HL-60/S4 treated with phorbol 12-myristate 13-acetate at 8.2 ng/mL for 4 days and 3 days (cell line): Measurements from ENCODE around the gene RRP15.

Experiments
- in situ Hi-C: fragments of 300-500 bp; cut with MboI; formaldehyde crosslinking; loops from 2 replicates; pipeline ENCODE4 v1.15.0; 2022; ENCODE audit warnings: low sequenced_read_pairs

RRP15 gene

DNA sequence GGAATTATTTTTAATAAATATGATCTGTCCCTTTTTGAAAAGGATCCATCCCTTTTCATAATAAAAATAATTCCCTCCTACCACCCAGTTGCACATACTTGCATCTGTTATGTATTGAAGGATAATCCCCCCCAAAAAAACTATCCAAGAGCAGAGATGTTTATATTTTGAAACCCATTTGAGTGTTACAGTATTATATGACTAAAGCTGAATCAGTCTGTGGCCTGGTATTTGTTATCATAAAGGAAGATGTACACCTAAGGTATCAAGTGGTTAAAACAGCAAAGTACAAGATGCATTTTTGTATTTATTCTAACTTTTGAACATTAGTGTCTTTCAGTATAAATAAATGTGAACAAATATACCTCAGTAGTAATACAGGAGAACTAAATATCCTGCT is 47.3 kb downstream of the RRP15 start:
- in situ Hi-C loops = loop anchor here (25.0 kb wide), 1 partner anchor 1055 kb away; no protein-coding TSS in a partner anchor

DNA sequence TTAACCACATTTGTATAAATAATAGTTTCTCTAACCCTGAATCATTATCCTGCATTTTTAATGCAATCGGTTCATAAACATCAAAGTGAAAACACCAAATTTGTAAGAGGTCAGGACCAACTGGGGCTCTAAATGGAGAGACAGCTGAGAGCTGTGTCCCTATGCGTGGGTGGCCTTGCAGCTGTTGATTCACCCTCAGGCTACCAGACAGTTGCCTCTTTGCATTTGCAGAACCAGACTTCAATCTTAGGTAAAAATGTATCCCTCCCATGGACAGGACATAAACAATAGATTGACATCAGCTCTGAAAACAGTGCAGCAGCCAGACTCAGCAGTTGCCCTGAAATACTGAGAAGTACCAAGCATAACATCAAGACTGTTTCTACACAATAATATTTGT is 51.2 kb downstream of the RRP15 start:
- in situ Hi-C loops = loop anchor here (25.0 kb wide), 1 partner anchor 1051 kb away; no protein-coding TSS in a partner anchor

GRCh38 chr1:218339267-218339831 is 54.3 kb downstream of the RRP15 start:
- in situ Hi-C loops = loop anchor here (25.0 kb wide), 1 partner anchor 1048 kb away; no protein-coding TSS in a partner anchor

DNA sequence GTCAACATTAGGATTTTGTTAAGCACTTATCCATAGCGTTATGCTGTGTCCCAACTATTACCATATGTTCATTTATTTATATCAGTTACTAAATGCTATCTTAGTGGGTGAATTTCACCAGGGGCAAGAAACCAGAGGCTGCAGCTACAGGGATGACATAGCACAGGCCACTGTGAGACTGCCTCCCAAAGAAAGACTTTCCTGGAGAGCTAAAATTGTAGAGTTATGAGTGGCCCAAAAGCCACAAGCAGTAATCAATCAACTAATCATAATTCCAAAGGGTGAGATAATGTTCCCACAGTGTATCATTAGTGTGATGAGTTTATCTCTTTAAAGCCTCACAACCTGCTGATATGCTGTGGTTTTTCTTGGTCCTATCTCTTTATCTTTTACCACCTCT is 56.2 kb downstream of the RRP15 start:
- in situ Hi-C loops = loop anchor here (25.0 kb wide), 1 partner anchor 1046 kb away; no protein-coding TSS in a partner anchor

DNA sequence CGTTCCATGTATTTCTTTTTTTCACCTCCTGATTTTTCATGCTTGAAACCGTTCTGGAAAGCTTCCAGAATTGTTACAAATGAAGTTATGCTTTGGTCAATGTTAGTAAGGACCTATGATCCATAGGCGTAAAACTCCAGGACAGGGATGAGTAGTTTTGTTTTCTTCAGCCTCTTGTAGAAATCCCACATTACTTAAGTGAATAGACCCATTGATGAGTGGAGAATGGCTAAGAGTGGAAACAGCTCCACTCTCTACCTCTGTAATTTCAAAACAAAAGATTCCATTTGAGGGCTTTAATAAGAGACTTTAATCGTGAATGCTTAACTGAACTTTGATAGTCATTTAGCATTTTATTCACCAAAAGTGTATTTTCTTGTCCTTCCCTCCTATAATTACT is 57.0 kb downstream of the RRP15 start:
- in situ Hi-C loops = loop anchor here (25.0 kb wide), 1 partner anchor 1045 kb away; no protein-coding TSS in a partner anchor

- in situ Hi-C loops = loop anchor here (25.0 kb wide), 1 partner anchor 1042 kb away; no protein-coding TSS in a partner anchor
These were observed 60.0 kb downstream of the RRP15 start, which contains the start of gene TGFB2 for GRCh38 chr1:218344814-218345672. TGFB2 (plus strand) TSS chr1:218345336; CDS start chr1:218346702, 1,366 bp downstream.

DNA sequence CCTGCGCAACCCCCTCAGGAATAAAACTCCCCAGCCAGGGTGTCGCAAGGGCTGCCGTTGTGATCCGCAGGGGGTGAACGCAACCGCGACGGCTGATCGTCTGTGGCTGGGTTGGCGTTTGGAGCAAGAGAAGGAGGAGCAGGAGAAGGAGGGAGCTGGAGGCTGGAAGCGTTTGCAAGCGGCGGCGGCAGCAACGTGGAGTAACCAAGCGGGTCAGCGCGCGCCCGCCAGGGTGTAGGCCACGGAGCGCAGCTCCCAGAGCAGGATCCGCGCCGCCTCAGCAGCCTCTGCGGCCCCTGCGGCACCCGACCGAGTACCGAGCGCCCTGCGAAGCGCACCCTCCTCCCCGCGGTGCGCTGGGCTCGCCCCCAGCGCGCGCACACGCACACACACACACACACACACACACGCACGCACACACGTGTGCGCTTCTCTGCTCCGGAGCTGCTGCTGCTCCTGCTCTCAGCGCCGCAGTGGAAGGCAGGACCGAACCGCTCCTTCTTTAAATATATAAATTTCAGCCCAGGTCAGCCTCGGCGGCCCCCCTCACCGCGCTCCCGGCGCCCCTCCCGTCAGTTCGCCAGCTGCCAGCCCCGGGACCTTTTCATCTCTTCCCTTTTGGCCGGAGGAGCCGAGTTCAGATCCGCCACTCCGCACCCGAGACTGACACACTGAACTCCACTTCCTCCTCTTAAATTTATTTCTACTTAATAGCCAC is 60.7 kb downstream of the RRP15 start:
- in situ Hi-C loops = loop anchor here (25.0 kb wide), 1 partner anchor 1041 kb away; no protein-coding TSS in a partner anchor

GRCh38 chr1:218346391-218347204 is 61.5 kb downstream of the RRP15 start:
- in situ Hi-C loops = loop anchor here (25.0 kb wide), 1 partner anchor 1041 kb away; no protein-coding TSS in a partner anchor

DNA sequence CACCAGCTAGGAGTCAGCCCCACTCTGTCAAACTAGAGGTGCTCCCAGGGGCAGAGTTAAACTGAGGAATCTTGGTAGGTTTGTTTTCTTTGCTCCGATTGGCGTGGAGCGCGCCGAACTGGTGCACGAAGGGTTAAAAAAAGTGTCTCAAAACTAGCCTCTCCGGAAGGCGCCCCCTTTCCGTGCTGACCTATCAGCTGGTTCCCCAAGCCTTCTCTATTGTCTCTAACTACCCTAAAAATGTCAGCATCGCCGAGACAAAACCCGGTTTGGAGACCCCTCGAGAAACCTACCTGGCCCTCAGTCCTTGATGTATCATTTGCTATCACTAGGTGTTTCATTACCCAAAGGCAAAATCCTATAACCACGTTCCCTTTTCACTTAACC is 62.2 kb downstream of the RRP15 start:
- in situ Hi-C loops = loop anchor here (25.0 kb wide), 1 partner anchor 1040 kb away; no protein-coding TSS in a partner anchor

- in situ Hi-C loops = loop anchor here (25.0 kb wide), 1 partner anchor 1039 kb away; no protein-coding TSS in a partner anchor
These were observed 62.9 kb downstream of the RRP15 start for GRCh38 chr1:218347723-218348627.

DNA sequence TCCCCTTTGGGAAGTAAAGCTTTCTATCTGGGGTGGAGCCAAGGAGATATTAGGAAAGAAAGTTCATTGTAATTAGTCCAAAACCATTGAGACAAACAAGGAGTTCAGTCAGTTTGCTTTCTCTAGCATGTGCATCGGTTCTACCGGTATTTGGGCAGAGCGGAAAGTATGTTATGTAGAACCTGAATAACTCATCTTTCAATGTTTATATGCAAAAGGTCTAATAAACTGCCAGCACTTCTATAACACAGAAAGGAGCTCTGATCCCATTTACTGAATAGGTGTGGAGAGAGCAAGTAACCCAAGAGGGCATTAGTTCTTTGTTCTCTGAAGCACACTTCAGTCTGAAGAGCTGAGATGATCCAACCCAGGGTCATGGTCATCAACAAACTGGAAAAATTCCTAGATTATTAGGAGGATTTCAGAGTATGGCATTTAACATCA is 63.6 kb downstream of the RRP15 start:
- in situ Hi-C loops = loop anchor here (25.0 kb wide), 1 partner anchor 1039 kb away; no protein-coding TSS in a partner anchor

- in situ Hi-C loops = loop anchor here (25.0 kb wide), 1 partner anchor 1038 kb away; no protein-coding TSS in a partner anchor
These were observed 64.4 kb downstream of the RRP15 start for GRCh38 chr1:218349348-218350034.

DNA sequence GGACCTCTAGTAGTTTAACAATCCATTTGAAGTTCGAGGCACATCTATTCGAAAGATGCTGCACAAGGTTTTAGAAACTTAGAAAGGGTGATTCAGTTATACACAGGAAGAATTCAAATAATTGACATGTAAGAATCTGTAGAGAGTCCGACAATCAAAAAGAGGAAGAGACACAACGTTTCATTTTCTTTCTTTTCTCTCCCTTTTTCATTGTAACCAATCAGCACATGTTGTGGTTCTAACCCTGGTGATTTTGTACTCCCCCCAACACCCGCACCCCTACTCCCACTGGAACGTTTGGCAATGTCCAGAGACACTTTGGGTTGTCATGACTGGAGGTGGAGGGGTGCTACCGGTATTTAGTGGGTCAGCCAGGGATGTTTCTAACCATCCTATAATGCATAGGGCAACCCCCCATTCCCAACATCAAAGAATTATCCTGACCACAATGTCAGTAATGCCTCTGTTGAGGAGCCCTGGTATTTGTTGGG is 65.0 kb downstream of the RRP15 start:
- in situ Hi-C loops = no loop called here

DNA sequence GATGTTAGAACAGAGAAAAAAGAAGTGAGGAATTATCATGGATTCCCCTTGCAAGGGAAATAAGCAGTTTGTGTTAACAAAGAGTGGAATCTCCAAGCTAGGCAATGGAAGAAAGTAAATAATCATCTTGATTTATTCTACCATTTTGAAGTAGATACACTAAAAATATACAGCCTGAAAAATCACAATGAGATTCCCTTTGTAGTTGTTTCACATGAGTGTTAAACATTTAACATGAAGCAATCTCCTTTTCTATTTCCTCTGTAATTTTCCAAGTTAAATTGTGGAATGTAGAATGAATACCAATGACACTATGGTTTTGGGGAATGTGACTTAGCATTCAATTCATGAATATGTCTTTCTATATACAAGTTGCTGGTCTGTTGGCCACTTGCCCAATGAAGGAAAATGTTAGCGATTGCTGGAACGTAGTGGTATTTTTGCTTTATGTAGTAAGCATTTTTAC is 65.7 kb downstream of the RRP15 start:
- in situ Hi-C loops = no loop called here

DNA sequence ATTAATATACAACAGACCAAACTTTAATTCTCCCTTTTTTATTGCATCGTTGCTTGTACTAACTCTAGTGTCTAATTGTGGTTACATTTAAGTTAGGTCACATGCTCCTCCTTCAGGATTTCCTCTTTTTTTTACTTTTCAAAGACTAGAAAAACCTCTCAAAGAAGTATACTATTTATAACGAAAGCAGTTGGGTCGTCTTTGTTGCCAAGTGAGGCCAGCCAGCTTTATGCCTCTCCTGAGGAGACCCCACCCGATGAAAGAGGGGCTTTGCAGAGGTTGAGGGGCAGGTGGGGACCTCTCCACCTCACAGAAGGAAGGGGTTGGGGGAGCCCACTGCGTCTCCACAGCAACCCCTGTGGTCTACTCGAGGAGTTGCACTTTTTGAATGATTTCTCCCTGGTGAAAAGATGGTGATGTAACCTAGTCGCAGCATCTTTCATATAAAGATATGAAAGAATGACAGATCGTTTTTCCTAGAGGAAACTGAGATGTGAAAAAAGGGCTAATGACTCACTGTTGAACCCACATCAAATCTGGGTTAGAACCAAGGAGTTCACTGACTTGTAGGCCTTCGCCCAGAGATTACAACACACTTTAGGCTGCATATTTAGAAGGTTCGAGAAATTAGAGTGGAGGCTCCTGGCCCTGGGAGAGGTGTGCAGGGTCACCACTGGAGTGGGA is 66.4 kb downstream of the RRP15 start:
- in situ Hi-C loops = no loop called here

GRCh38 chr1:218352075-218352438 is 67.0 kb downstream of the RRP15 start:
- in situ Hi-C loops = no loop called here

DNA sequence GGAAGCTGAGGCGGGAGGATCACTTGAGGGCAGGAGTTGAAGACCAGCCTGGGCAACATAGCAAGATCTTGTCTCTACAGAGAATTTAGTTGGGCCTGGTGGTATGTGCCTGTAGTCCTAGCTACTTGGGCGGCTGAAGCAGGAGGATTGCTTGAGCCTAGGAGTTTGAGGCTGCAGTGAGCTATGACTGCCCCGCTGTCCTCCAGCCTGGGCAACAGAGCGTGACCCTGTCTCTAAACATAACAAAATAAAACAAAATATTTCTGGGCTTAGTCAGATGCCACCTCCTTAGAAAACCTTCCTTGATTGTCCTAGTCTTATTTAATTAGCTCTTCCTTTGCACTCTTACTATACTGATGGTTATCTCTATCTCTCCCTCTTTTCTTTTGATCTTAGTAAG is 68.6 kb downstream of the RRP15 start:
- in situ Hi-C loops = no loop called here
